HEK293 (cell line): ENCODE data around the gene PRSS35.

Experiments used
- KLF16 ChIP-seq: fragments of 450-650 bp; formaldehyde crosslinking; IDR thresholded peaks from 2 replicates; pipeline ENCODE4 v1.5.1; 2017; ENCODE audit warnings: missing biosample characterization, missing genetic modification characterization
- ZNF274 ChIP-seq, 2 experiments: fragments of 200-500 bp in 1 of 2; fragments of 450-650 bp in 1 of 2; sonication (Bioruptor generic) in 1 of 2; formaldehyde crosslinking in 1 of 2; IDR thresholded peaks; 2 replicates each; pipeline versions ENCODE4 v1.5.1 to v1.6.1; 2014 to 2016; ENCODE audit warnings: borderline replicate concordance in 1 of 2, inconsistent platforms in 1 of 2, low read length in 1 of 2, missing biosample characterization in 1 of 2, missing genetic modification characterization in 1 of 2
- ZNF324 ChIP-seq: fragments of 450-650 bp; formaldehyde crosslinking; IDR thresholded peaks from 2 replicates; pipeline ENCODE4 v1.5.1; 2016; ENCODE audit warnings: missing biosample characterization, missing genetic modification characterization
- ZNF561 ChIP-seq: fragments of 450-650 bp; IDR thresholded peaks from 2 replicates; pipeline ENCODE4 v1.5.1; 2018; ENCODE audit warnings: missing biosample characterization, missing genetic modification characterization, borderline replicate concordance
- ZNF747 ChIP-seq: fragments of 450-650 bp; formaldehyde crosslinking; IDR thresholded peaks from 2 replicates; pipeline ENCODE4 v1.5.1; 2016; ENCODE audit warnings: missing biosample characterization, missing genetic modification characterization
- ZNF830 ChIP-seq: fragments of 450-650 bp; IDR thresholded peaks from 2 replicates; pipeline ENCODE4 v1.5.0; 2018; ENCODE audit warnings: missing biosample characterization, missing genetic modification characterization, low read depth, mild to moderate bottlenecking, moderate library complexity
- TF ChIP-seq, protein P1 (sequence below): fragments of 450-650 bp; formaldehyde crosslinking; IDR thresholded peaks from 2 replicates; pipeline ENCODE4 v1.5.1; 2016; ENCODE audit warnings: missing biosample characterization, missing genetic modification characterization
- TF ChIP-seq, protein P2 (sequence below): fragments of 450-650 bp; formaldehyde crosslinking; IDR thresholded peaks from 2 replicates; pipeline ENCODE4 v1.5.1; 2016; ENCODE audit warnings: missing biosample characterization, missing genetic modification characterization
- TF ChIP-seq, protein P3 (sequence below): fragments of 450-650 bp; formaldehyde crosslinking; IDR thresholded peaks from 2 replicates; pipeline ENCODE4 v1.5.1; 2016; ENCODE audit warnings: missing biosample characterization, missing genetic modification characterization

GRCh38 chr6:83536647-83537589 lies 24.6 kb downstream of the PRSS35 start:
- TF ChIP-seq, protein P1, sequence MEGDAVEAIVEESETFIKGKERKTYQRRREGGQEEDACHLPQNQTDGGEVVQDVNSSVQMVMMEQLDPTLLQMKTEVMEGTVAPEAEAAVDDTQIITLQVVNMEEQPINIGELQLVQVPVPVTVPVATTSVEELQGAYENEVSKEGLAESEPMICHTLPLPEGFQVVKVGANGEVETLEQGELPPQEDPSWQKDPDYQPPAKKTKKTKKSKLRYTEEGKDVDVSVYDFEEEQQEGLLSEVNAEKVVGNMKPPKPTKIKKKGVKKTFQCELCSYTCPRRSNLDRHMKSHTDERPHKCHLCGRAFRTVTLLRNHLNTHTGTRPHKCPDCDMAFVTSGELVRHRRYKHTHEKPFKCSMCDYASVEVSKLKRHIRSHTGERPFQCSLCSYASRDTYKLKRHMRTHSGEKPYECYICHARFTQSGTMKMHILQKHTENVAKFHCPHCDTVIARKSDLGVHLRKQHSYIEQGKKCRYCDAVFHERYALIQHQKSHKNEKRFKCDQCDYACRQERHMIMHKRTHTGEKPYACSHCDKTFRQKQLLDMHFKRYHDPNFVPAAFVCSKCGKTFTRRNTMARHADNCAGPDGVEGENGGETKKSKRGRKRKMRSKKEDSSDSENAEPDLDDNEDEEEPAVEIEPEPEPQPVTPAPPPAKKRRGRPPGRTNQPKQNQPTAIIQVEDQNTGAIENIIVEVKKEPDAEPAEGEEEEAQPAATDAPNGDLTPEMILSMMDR, result no peak
- TF ChIP-seq, protein P2, sequence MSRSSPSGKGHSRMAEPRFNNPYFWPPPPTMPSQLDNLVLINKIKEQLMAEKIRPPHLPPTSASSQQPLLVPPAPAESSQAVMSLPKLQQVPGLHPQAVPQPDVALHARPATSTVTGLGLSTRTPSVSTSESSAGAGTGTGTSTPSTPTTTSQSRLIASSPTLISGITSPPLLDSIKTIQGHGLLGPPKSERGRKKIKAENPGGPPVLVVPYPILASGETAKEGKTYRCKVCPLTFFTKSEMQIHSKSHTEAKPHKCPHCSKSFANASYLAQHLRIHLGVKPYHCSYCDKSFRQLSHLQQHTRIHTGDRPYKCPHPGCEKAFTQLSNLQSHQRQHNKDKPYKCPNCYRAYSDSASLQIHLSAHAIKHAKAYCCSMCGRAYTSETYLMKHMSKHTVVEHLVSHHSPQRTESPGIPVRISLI, result no peak
- no peak for TF ChIP-seq ZNF747 (tag by site-specific recombination)
- TF ChIP-seq, protein P3, sequence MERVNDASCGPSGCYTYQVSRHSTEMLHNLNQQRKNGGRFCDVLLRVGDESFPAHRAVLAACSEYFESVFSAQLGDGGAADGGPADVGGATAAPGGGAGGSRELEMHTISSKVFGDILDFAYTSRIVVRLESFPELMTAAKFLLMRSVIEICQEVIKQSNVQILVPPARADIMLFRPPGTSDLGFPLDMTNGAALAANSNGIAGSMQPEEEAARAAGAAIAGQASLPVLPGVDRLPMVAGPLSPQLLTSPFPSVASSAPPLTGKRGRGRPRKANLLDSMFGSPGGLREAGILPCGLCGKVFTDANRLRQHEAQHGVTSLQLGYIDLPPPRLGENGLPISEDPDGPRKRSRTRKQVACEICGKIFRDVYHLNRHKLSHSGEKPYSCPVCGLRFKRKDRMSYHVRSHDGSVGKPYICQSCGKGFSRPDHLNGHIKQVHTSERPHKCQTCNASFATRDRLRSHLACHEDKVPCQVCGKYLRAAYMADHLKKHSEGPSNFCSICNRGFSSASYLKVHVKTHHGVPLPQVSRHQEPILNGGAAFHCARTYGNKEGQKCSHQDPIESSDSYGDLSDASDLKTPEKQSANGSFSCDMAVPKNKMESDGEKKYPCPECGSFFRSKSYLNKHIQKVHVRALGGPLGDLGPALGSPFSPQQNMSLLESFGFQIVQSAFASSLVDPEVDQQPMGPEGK (tag by site-specific recombination), result no peak
- TF ChIP-seq KLF16 (tag by site-specific recombination), result no peak
- TF ChIP-seq ZNF274 (IDR thresholded peaks at IDR 0.05; ENCODE audit: low read length), result no peak
- no peak for TF ChIP-seq ZNF274 (tag by site-specific recombination; IDR thresholded peaks at IDR 0.05; ENCODE audit: borderline replicate concordance)
- no peak for TF ChIP-seq ZNF830 (tag by site-specific recombination)
- TF ChIP-seq ZNF561 (tag by site-specific recombination), result no peak
- TF ChIP-seq ZNF324 (tag by site-specific recombination), result no peak
